HG03175 (cell line): ENCODE measurements around the gene MKI67.
"Not testable (repeated sequence)": the region's sequence is repeated elsewhere in the genome, so short reads cannot be mapped to it uniquely, and the experiment has no call there.

Experiments
- ATAC-seq: cut with Tn5 transposase; IDR thresholded peaks from one replicate; pipeline ENCODE4 v1.9.1; 2021; ENCODE audit warnings: mild to moderate bottlenecking, moderate library complexity; ENCODE audit not compliant: unreplicated experiment

Gene MKI67

GRCh38 chr10:128149267-128150014, 23.2 kb upstream of the MKI67 start:
- no peak for ATAC-seq

- ATAC-seq, result no peak
Measured at GRCh38 chr10:128147669-128148068, 21.4 kb upstream of the MKI67 start.

GRCh38 chr10:128147064-128147463, 20.8 kb upstream of the MKI67 start:
- peak; percentile 52 for ATAC-seq

GRCh38 chr10:128144547-128144946, 18.3 kb upstream of the MKI67 start:
- no peak for ATAC-seq

GRCh38 chr10:128143531-128143930, 17.3 kb upstream of the MKI67 start:
- no peak for ATAC-seq

GRCh38 chr10:128140425-128140824, 14.2 kb upstream of the MKI67 start:
- ATAC-seq, result no peak

- ATAC-seq, result not testable (repeated sequence)
Measured at GRCh38 chr10:128138429-128138828, 12.2 kb upstream of the MKI67 start.

- ATAC-seq, result no peak
Measured at GRCh38 chr10:128137877-128138276, 11.7 kb upstream of the MKI67 start.

GRCh38 chr10:128130051-128130450, 3.8 kb upstream of the MKI67 start:
- ATAC-seq, result no peak

- no peak for ATAC-seq
Measured at GRCh38 chr10:128128582-128128981, 2.4 kb upstream of the MKI67 start.

GRCh38 chr10:128125416-128125943, 743 bp downstream of the MKI67 start:
- no peak for ATAC-seq

- ATAC-seq, result no peak
Measured at GRCh38 chr10:128124813-128125403, 1.3 kb downstream of the MKI67 start.

GRCh38 chr10:128123846-128124245, 2.4 kb downstream of the MKI67 start:
- no peak for ATAC-seq

- no peak for ATAC-seq
Measured at GRCh38 chr10:128122931-128123330, 3.3 kb downstream of the MKI67 start.

- ATAC-seq, result no peak
Measured at GRCh38 chr10:128121750-128122412, 4.3 kb downstream of the MKI67 start.

- ATAC-seq, result no peak
Measured at GRCh38 chr10:128116851-128117615, 9.2 kb downstream of the MKI67 start.

- no peak for ATAC-seq
Measured at GRCh38 chr10:128116187-128116586, 10.0 kb downstream of the MKI67 start.

GRCh38 chr10:128115356-128115755, 10.9 kb downstream of the MKI67 start:
- no peak for ATAC-seq

- ATAC-seq, result no peak
Measured at GRCh38 chr10:128114901-128115300, 11.3 kb downstream of the MKI67 start.

GRCh38 chr10:128113026-128113425, 13.2 kb downstream of the MKI67 start:
- ATAC-seq, result no peak

GRCh38 chr10:128111696-128112095, 14.5 kb downstream of the MKI67 start:
- ATAC-seq, result no peak
